Measurements from ENCODE around the gene MPND. TPM values are rescaled to one million over a fixed set of nuclear protein-coding genes. Genes with fewer than 3 reads are reported as not detected.

Gene MPND
- total RNA-seq, 1 donor from 2014 or later, result 6.3 TPM

- DNase-seq (ENCODE audit: low spot score), result no peak
Measured at GRCh38 chr19:4379383-4380253, 36.3 kb downstream of the MPND start.

GRCh38 chr19:4380254-4380727 lies 36.9 kb downstream of the MPND start:
- DNase-seq (ENCODE audit: low spot score), result no peak

- no peak for DNase-seq (ENCODE audit: low spot score)
Measured at GRCh38 chr19:4385291-4386040, 42.1 kb downstream of the MPND start.

- no peak for DNase-seq (ENCODE audit: low spot score)
Measured at GRCh38 chr19:4386041-4386782, 42.9 kb downstream of the MPND start.

GRCh38 chr19:4388337-4389063 lies 45.1 kb downstream of the MPND start:
- DNase-seq (ENCODE audit: low spot score), result no peak

GRCh38 chr19:4389064-4389375 lies 45.7 kb downstream of the MPND start:
- DNase-seq (ENCODE audit: low spot score), result no peak

GRCh38 chr19:4389511-4390016 lies 46.2 kb downstream of the MPND start:
- DNase-seq (ENCODE audit: low spot score), result no peak

- peak; percentile 76 for DNase-seq (ENCODE audit: low spot score)
Measured at GRCh38 chr19:4390017-4390566, 46.7 kb downstream of the MPND start.

- peak; percentile 54 for DNase-seq (ENCODE audit: low spot score)
Measured at GRCh38 chr19:4390567-4391305, 47.4 kb downstream of the MPND start.

- DNase-seq (ENCODE audit: low spot score), result no peak
Measured at GRCh38 chr19:4391306-4391693, 47.9 kb downstream of the MPND start.

- DNase-seq (ENCODE audit: low spot score), result no peak
Measured at GRCh38 chr19:4391701-4392483, 48.5 kb downstream of the MPND start.

GRCh38 chr19:4393947-4394590 lies 50.7 kb downstream of the MPND start:
- peak; percentile 81 for DNase-seq (ENCODE audit: low spot score)

- no peak for DNase-seq (ENCODE audit: low spot score)
Measured at GRCh38 chr19:4396949-4397783, 53.8 kb downstream of the MPND start.

- peak; percentile 63 for DNase-seq (ENCODE audit: low spot score)
Measured at GRCh38 chr19:4399812-4400134, 56.4 kb downstream of the MPND start.

- DNase-seq (ENCODE audit: low spot score), result peak; percentile 92
Measured at GRCh38 chr19:4400135-4400936, 57.0 kb downstream of the MPND start, which contains the start of gene SH3GL1. SH3GL1 (minus strand) TSS chr19:4400547; CDS start chr19:4400368, 179 bp downstream.

GRCh38 chr19:4401769-4402170 lies 58.4 kb downstream of the MPND start:
- no peak for DNase-seq (ENCODE audit: low spot score)

Measured in umbilical cord (tissue), 2 donors.